H1 (cell line): ENCODE results near the gene FADS3. TPM values are rescaled to one million over a fixed set of nuclear protein-coding genes. Genes with fewer than 3 reads are reported as not detected.

ENCODE experiments used
- CTCF ChIA-PET: fragments of 300-600 bp; sonication (Branson Sonifier 250); formaldehyde crosslinking; loops from one replicate; lab custom pipeline; 2021; ENCODE audit not compliant: partially characterized antibody; lab: Charles Lee
- POLR2A ChIA-PET: fragments of 300-600 bp; sonication (Branson Sonifier 250); formaldehyde crosslinking; loops from one replicate; lab custom pipeline; 2021; ENCODE audit warnings: inconsistent platforms; ENCODE audit not compliant: partially characterized antibody; lab: Charles Lee
- DNase-seq, 2 experiments: peaks; one replicate each; pipeline versions ENCODE4 v3.0.0 to v3.0.0-alpha.2; 2010 to 2022; ENCODE audit warnings: low spot score in 2 of 2, low read depth in 1 of 2, mixed read lengths in 1 of 2
- FAIRE-seq: peaks from 2 replicates; lab custom pipeline; 2011; peaks lifted over from hg19 to GRCh38; lab: Jason Lieb, UNC
- H2AFZ ChIP-seq: 2 replicates; pipeline ENCODE4 v1.8.1; 2012; ENCODE audit warnings: low read length, inconsistent platforms
- H2AK5ac ChIP-seq: 2 replicates; pipeline ENCODE4 v1.6.1; 2013; ENCODE audit warnings: low read depth, low read length
- H2BK120ac ChIP-seq: replicated peaks from 2 replicates; pipeline ENCODE3; 2013; ENCODE audit warnings: low read depth, low read length, inconsistent platforms
- H2BK12ac ChIP-seq: 2 replicates; pipeline ENCODE4 v1.6.1; 2013; ENCODE audit warnings: low read depth, low read length
- H2BK15ac ChIP-seq: 2 replicates; pipeline ENCODE4 v1.6.1; 2013; ENCODE audit warnings: low read length
- H2BK20ac ChIP-seq: 2 replicates; pipeline ENCODE4 v1.6.1; 2013; ENCODE audit warnings: low read length
- H2BK5ac ChIP-seq: 2 replicates; pipeline ENCODE4 v1.6.1; 2013; ENCODE audit warnings: low read depth, low read length
- H3K14ac ChIP-seq: 2 replicates; pipeline ENCODE4 v1.6.1; 2013; ENCODE audit warnings: inconsistent platforms; ENCODE audit not compliant: insufficient read length
- H3K18ac ChIP-seq: 2 replicates; pipeline ENCODE4 v1.6.1; 2013; ENCODE audit warnings: low read length; ENCODE audit errors: extremely low read depth
- H3K23ac ChIP-seq: 2 replicates; pipeline ENCODE4 v1.6.1; 2013; ENCODE audit warnings: inconsistent platforms; ENCODE audit not compliant: insufficient read length
- H3K23me2 ChIP-seq: 2 replicates; pipeline ENCODE4 v1.6.1; 2013; ENCODE audit warnings: low read depth, low read length
- H3K27ac ChIP-seq: 2 replicates; pipeline ENCODE4 v1.6.1; 2011; ENCODE audit warnings: low read depth, low read length, inconsistent platforms
- H3K27me3 ChIP-seq, 4 experiments: replicated peaks in 1 of 4; 1 replicate in 1 of 4; 2 replicates in 3 of 4; pipeline versions ENCODE4 v1.6.1 to v1.8.1; 2011 to 2013; ENCODE audit warnings: low read length in 3 of 4, mild to moderate bottlenecking in 3 of 4, inconsistent platforms in 2 of 4, mixed read lengths in 2 of 4, moderate library complexity in 1 of 4; ENCODE audit not compliant: control insufficient read depth in 3 of 4, insufficient read depth in 3 of 4; ENCODE audit errors: extremely low read depth in 1 of 4
- H3K36me3 ChIP-seq, 4 experiments: 2 replicates each; pipeline versions ENCODE4 v1.6.1 to v1.8.1; 2011 to 2013; ENCODE audit warnings: mild to moderate bottlenecking in 4 of 4, low read length in 3 of 4, moderate library complexity in 2 of 4, control low read depth in 1 of 4, inconsistent platforms in 1 of 4; ENCODE audit not compliant: insufficient read depth in 4 of 4, control insufficient read depth in 2 of 4
- H3K4ac ChIP-seq: replicated peaks from 2 replicates; pipeline ENCODE3; 2013; ENCODE audit warnings: low read length, low read depth, mixed read lengths, inconsistent platforms; ENCODE audit not compliant: insufficient read length
- H3K4me1 ChIP-seq, 4 experiments: replicated peaks in 1 of 4; 1 replicate in 1 of 4; 2 replicates in 3 of 4; pipeline versions ENCODE4 v1.6.1 to v1.8.1; 2011 to 2013; ENCODE audit warnings: low read length in 3 of 4, inconsistent platforms in 2 of 4, mixed read lengths in 1 of 4; ENCODE audit not compliant: insufficient read depth in 4 of 4, control insufficient read depth in 3 of 4
- H3K4me2 ChIP-seq, 2 experiments: 2 replicates each; pipeline versions ENCODE4 v1.6.1 to v1.8.1; 2011 to 2013; ENCODE audit warnings: low read depth in 2 of 2, low read length in 2 of 2, control low read depth in 1 of 2, inconsistent platforms in 1 of 2, mild to moderate bottlenecking in 1 of 2; ENCODE audit not compliant: insufficient read depth in 1 of 2
- H3K4me3 ChIP-seq, 4 experiments: fragments of 200-600, 300-600 bp in 1 of 4; sonication (generic), shearing (Covaris generic), sonication (Bioruptor Twin) in 1 of 4; 2 replicates each; pipeline versions ENCODE4 v1.5.1 to v1.8.1; 2011 to 2016; ENCODE audit warnings: low read length in 4 of 4, low read depth in 3 of 4, control low read depth in 2 of 4, inconsistent platforms in 2 of 4, mild to moderate bottlenecking in 2 of 4, mixed read lengths in 1 of 4, moderate library complexity in 1 of 4; ENCODE audit not compliant: insufficient read depth in 2 of 4; ENCODE audit errors: extremely low read depth in 1 of 4
- H3K56ac ChIP-seq: replicated peaks from 2 replicates; pipeline ENCODE3; 2013; ENCODE audit warnings: low read depth, mild to moderate bottlenecking, mixed read lengths, low read length, inconsistent platforms; ENCODE audit not compliant: insufficient read length
- H3K79me1 ChIP-seq: 2 replicates; pipeline ENCODE4 v1.6.1; 2013; ENCODE audit warnings: low read depth, low read length, control low read depth
- H3K79me2 ChIP-seq, 2 experiments: 2 replicates each; pipeline versions ENCODE4 v1.6.1 to v1.8.1; 2012 to 2013; ENCODE audit warnings: low read length in 2 of 2, mild to moderate bottlenecking in 2 of 2, inconsistent platforms in 1 of 2; ENCODE audit not compliant: insufficient read depth in 2 of 2, control insufficient read depth in 1 of 2
- H3K9ac ChIP-seq, 4 experiments: replicated peaks in 1 of 4; 1 replicate in 1 of 4; 2 replicates in 3 of 4; pipeline versions ENCODE4 v1.6.1 to v1.8.1; 2011 to 2013; ENCODE audit warnings: low read depth in 3 of 4, low read length in 3 of 4, control low read depth in 2 of 4, mild to moderate bottlenecking in 2 of 4, moderate library complexity in 2 of 4, inconsistent platforms in 1 of 4; ENCODE audit errors: extremely low read depth in 1 of 4
- H3K9me3 ChIP-seq, 2 experiments: 2 replicates each; pipeline versions ENCODE4 v1.6.1 to v1.8.1; 2012 to 2013; ENCODE audit warnings: mild to moderate bottlenecking in 2 of 2, moderate library complexity in 2 of 2, control low read depth in 1 of 2, inconsistent platforms in 1 of 2, low read depth in 1 of 2, low read length in 1 of 2, mixed read lengths in 1 of 2; ENCODE audit not compliant: insufficient read depth in 2 of 2
- H4K20me1 ChIP-seq, 2 experiments: replicated peaks in 1 of 2; 2 replicates each; pipeline versions ENCODE3 to v1.8.1; 2011 to 2013; ENCODE audit warnings: inconsistent platforms in 2 of 2, low read length in 2 of 2, mild to moderate bottlenecking in 1 of 2; ENCODE audit not compliant: insufficient read depth in 2 of 2, control insufficient read depth in 1 of 2
- H4K5ac ChIP-seq: 2 replicates; pipeline ENCODE4 v1.6.1; 2013; ENCODE audit warnings: low read length, low read depth, mixed read lengths, inconsistent platforms; ENCODE audit not compliant: insufficient read length
- H4K8ac ChIP-seq: 2 replicates; pipeline ENCODE4 v1.8.0; 2013; ENCODE audit warnings: mild to moderate bottlenecking, moderate library complexity, low read length, inconsistent platforms; ENCODE audit not compliant: insufficient read depth; ENCODE audit errors: extremely low read depth
- H4K91ac ChIP-seq: replicated peaks from 2 replicates; pipeline ENCODE3; 2013; ENCODE audit warnings: low read length, mixed read lengths, inconsistent platforms; ENCODE audit not compliant: insufficient read length
- CHD1 ChIP-seq: IDR thresholded peaks from 2 replicates; pipeline ENCODE4 v1.6.1; 2012; ENCODE audit warnings: low read depth, low read length, improper control_type of control experiment
- EZH2 ChIP-seq: fragments of 200-600 bp; sonication (generic); IDR thresholded peaks from 2 replicates; pipeline ENCODE4 v1.7.1; 2012; ENCODE audit warnings: low read depth, mild to moderate bottlenecking, moderate library complexity, low read length, inconsistent platforms; ENCODE audit not compliant: severe bottlenecking
- RXRA ChIP-seq: IDR thresholded peaks from 2 replicates; pipeline ENCODE4 v1.6.1; 2011; ENCODE audit warnings: low read depth, mild to moderate bottlenecking, low read length, moderate library complexity; ENCODE audit not compliant: insufficient read depth
- SIN3A ChIP-seq, 2 experiments: IDR thresholded peaks in 1 of 2; conservative IDR thresholded peaks in 1 of 2; 2 replicates each; pipeline ENCODE4 v1.6.1; 2011 to 2012; ENCODE audit warnings: low read length in 2 of 2, improper control_type of control experiment in 1 of 2, low read depth in 1 of 2, mild to moderate bottlenecking in 1 of 2
- TAF7 ChIP-seq: optimal IDR thresholded peaks from 2 replicates; pipeline ENCODE3; 2011; ENCODE audit warnings: low read depth, mild to moderate bottlenecking, inconsistent platforms, low read length, moderate library complexity, borderline replicate concordance
- TCF12 ChIP-seq: IDR thresholded peaks from 2 replicates; pipeline ENCODE4 v1.6.1; 2011; ENCODE audit warnings: low read depth, mild to moderate bottlenecking, low read length
- YY1 ChIP-seq: IDR thresholded peaks from 2 replicates; pipeline ENCODE4 v1.6.1; 2011; ENCODE audit warnings: low read depth, mild to moderate bottlenecking, low read length
- WGBS, 2 experiments: shearing (Covaris generic) in 1 of 2; methylation state at CpG; one replicate each; pipeline versions ENCODE4 v1.1.6 to v1.1.7; 2013 to 2015; ENCODE audit warnings: low lambda C conversion rate in 2 of 2, mixed read lengths in 2 of 2, inconsistent platforms in 1 of 2, low coverage in 1 of 2, missing lambda C conversion rate in 1 of 2; ENCODE audit not compliant: insufficient replicate concordance in 2 of 2, insufficient coverage in 1 of 2, insufficient read length in 1 of 2; ENCODE audit errors: extremely low coverage in 1 of 2, missing lambda C conversion rate in 1 of 2; 5-methylcytosine and 5-hydroxymethylcytosine counted together
- polyA plus RNA-seq, 7 experiments: library from polyadenylated mRNA; depleted of rRNA in 3 of 7; stranded (reverse) in 5 of 7; unstranded in 2 of 7; fragments of >200 nt in 5 of 7; fragments of 200-250 nt in 2 of 7; gene quantifications; 1 replicate in 5 of 7; 2 replicates in 1 of 7; 4 replicates in 1 of 7; pipeline versions ENCODE4 v1.2.1 to v1.2.3, GENCODE V29; 2011 to 2013; ENCODE audit warnings: missing spikeins in 2 of 7, mixed read lengths in 2 of 7
- total RNA-seq: library from RNA; stranded (reverse); fragmentation: NEBNext Ultra II Directional; extraction: Animal tissue kit (Norgen Biotek cat#: 25700); gene quantifications from 2 replicates; pipeline ENCODE4 v1.2.1, GENCODE V29; 2021
- TF ChIP-seq, protein P1 (sequence below): IDR thresholded peaks from 2 replicates; pipeline ENCODE4 v1.6.1; 2012; ENCODE audit warnings: inconsistent platforms

Gene FADS3
- total and polyA plus RNA-seq, 2 of the 8 experiments (the other 6 are each of a cell fraction or from before 2014, with no cell fraction given) = 43.8 to 76.3 TPM

DNA sequence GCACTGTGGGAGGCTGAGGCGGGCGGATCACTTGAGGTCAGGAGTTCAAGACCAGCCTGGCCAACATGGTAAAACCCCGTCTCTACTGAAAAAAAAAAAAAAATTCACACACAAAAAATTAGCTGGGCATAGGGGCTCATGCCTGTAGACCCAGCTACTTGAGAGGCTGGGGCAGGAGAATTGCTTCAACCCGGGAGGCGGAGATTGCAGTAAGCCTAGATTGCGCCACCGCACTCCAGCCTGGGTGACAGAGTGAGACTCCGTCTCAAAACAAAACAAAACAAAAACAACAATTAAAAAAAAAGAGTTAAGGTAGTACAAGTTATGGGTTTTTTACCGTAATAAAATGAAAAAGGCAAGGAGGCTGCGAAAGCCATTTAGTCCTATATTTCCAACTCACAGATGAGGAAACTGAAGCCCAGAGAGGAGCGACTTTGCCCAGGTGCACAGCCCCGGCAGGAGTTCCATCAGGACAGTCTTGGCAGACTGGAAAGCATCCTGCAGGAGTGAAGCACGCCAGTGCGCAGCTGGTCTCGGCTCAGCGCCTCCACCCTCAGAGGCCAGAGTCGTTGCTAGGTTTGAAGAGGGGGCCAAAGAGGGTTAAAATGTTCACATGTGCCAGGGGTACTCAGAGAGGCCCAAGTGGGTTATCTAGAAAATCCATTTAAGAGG is 3.8 kb upstream of the FADS3 start:
- no peak overlapping the region for H4K91ac ChIP-seq
- no peak overlapping the region for H3K4me2 ChIP-seq
- H3K18ac ChIP-seq = no peak overlapping the region
- no peaks in the 10 kb centered on the region; a peak in 1 of 4 replicates for H3K79me2 ChIP-seq
- no peak overlapping the region for H4K8ac ChIP-seq
- no peak overlapping the region for H3K4me3 ChIP-seq
- WGBS, 2 experiments = 87% methylated on average over 17 of the region's 17 CpGs; no CpG with 5 or more reads in 1 of the 2 experiments
- no peak overlapping the region for H3K4ac ChIP-seq
- no peak overlapping the region for H3K23ac ChIP-seq
- H2BK120ac ChIP-seq = no peak overlapping the region
- H2BK12ac ChIP-seq = no peak overlapping the region
- no peaks in the 10 kb centered on the region for H3K36me3 ChIP-seq
- H3K23me2 ChIP-seq = peaks cover 8% of the 10 kb centered on the region; the same call in 1 of the 2 replicates
- H3K56ac ChIP-seq = no peak overlapping the region
- H4K5ac ChIP-seq = no peak overlapping the region
- no peaks in the 10 kb centered on the region for H3K27me3 ChIP-seq
- no peaks in the 10 kb centered on the region for H3K9me3 ChIP-seq
- H2BK15ac ChIP-seq = no peak overlapping the region
- no peaks in the 10 kb centered on the region for H3K79me1 ChIP-seq
- POLR2A ChIA-PET = no interaction called here
- H2BK5ac ChIP-seq = no peak overlapping the region
- peaks cover under 1 to 2% of the 10 kb centered on the region in 2 experiments for H4K20me1 ChIP-seq
- no peak for FAIRE-seq
- H3K4me1 ChIP-seq = peaks cover 0 to 19% (median 8%) of the 10 kb centered on the region in 4 experiments; a peak in 6 of 7 replicates
- H2AK5ac ChIP-seq = no peak overlapping the region
- no peak overlapping the region for H2BK20ac ChIP-seq
- H3K14ac ChIP-seq = no peak overlapping the region
- CTCF ChIA-PET = interaction anchor here (0.6 to 23.2 kb wide), 10 partner anchors 11 to 214 kb away, joined by 3 to 658 read pairs (median 172); partner anchors contain the start of genes BEST1, FTH1 and RAB3IL1
- no peak for DNase-seq
- no peak overlapping the region for H2AFZ ChIP-seq
- no peak overlapping the region for H3K9ac ChIP-seq
- H3K27ac ChIP-seq = no peak overlapping the region
- TF ChIP-seq CHD1 (no peak), TCF12 (no peak), YY1 (no peak), EZH2 (no peak), SIN3A (conservative IDR thresholded peaks at IDR 0.05 in 1 of 2, IDR thresholded peaks at IDR 0.05 in 1 of 2; ENCODE audit: low read depth in 1 of 2, low read length in 2 of 2) (no peak), TAF7 (no peak), RXRA (no peak)
- TF ChIP-seq, protein P1, sequence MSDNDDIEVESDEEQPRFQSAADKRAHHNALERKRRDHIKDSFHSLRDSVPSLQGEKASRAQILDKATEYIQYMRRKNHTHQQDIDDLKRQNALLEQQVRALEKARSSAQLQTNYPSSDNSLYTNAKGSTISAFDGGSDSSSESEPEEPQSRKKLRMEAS = no peak
